ENCODE measurements around the gene TAC4.

Gene TAC4, protein sequence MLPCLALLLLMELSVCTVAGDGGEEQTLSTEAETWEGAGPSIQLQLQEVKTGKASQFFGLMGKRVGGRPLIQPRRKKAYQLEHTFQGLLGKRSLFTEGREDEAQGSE

DNA sequence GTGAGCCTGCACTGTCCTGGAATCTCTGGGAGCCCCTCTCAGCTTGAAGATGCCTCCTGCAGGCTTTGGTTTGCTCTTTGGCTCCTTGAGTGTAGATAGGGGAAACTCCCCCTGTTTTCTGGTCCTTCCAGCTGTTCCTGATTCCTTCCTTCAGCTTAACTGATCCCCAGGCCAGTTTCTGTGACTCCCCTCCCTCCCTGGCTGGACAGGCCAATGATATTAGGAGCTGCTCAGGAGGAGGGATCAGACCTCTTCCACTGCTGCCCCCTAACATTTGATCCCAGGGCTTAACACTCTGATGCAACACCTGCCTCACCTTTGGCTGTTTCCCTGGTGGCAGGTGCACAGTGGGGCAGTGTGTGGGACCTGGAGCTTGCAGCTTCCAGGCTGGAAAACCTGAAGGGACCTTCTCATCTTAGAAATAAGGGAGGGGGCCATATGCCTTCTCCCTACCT, at the start of gene TAC4:
Gene TAC4, minus strand, starts transcription at position 51 of the 455 bp plus-strand sequence. CDS start 52 bp downstream, outside the sequence.
- no peak for DNase-seq

DNA sequence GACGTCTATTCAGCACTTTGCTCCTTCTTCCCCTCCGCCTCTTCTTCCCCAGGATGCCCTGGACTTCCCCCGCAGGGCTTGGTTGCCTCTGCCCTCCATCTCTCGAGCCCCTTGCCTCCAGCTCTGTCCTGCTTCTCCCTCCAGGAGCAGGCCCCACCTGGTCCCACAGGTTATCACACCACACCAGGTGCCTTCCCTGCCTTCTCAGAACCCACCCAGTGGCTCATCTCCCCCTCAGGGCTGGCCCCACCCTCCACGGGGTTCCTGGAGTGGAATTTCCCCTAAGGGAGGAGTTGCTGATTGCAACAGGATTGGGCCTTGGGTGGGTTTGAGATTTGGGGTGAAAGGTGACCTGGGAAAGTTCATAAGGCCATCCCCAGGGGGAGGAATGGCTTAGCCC, 49.0 kb upstream of the TAC4 start:
- DNase-seq, result no peak

DNA sequence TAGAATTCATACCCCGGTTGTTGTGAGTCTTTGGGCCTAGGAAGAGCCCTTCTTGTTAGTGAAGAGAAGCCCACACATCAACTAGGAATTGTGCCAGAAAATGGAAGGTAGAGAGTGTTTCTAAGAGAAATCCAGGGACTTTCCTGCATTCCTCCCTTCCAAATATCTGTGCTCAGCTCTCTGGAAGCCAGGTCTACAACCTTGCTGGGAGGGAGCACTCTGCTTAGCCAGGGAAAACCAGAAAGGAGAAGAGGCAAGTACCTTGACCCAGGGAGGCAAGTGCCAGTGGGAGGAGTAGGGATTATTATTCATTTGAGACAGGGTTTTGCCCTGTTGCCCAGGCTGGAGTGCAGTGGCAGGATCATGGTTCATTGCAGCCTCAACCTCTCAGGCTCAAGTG, 48.4 kb upstream of the TAC4 start:
- DNase-seq, result no peak

DNA sequence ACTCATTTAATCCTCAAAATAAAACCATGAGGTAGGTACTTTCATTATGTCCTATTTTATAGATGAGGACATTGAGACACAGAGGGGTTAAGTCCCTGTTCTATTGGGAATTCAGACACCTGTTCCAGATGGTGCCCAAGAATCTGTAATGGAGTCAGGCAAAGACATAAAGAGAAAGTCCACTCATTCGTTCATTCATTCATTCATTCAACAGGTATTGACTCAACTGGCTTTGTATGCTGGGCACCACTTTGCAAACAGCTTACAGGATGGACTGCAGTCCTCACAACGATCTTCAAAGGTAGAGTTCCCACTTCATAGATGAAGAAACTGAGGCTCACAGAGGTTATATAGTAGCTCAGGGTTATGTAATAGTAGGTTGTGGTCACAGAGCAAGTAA, 47.9 kb upstream of the TAC4 start:
- no peak for DNase-seq

DNA sequence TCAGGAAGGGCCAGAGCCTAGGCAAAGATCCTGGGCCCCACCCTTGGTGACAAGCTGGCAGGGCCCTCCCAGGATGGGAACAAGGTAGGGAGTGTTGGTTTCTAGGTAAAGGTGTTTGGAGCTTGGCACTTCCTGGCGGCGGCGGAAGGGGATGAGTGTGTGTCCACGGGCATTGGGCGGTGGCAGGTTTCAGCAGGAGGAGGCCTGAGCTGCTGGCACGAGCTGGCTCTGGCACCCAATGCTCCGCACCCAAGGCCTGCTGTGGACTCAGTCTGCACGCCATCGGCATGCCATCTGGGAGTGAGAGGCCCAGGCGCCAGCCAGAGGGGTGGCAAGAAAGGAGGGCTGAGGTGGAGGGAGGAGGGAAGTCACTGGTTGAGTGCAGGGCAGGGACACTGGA, 46.9 kb upstream of the TAC4 start:
- no peak for DNase-seq

DNA sequence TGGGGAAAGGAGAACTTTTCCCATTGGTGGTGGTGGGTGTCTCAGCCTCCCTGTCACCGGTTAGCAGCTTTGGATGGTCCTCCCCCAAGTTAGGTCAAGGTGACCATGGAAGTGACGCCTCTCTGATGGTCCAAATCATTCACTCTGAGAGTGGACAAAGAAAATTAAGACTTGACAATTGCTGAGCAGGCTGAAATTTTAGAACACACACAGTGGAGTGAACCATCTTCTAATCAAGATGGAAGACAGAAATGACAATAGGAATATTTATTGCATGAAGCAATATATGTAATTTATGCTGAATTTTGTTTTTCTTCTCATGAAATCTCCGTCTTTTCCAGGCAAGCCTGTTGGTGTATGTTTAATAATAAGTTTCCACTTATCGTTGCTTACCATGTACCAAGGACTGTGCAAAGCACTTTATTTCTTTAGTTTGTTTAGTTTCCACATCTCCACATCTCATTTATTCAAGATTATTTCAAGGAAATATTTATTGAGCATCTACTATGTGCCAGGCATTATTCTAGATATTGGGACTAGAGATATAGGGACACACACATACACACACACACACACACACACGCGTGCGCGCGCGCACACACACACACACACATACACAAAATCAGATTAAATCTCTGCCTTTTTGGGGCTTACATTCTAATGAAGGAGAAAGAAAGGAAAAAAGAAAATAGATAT, 44.0 kb upstream of the TAC4 start:
- DNase-seq, result no peak

DNA sequence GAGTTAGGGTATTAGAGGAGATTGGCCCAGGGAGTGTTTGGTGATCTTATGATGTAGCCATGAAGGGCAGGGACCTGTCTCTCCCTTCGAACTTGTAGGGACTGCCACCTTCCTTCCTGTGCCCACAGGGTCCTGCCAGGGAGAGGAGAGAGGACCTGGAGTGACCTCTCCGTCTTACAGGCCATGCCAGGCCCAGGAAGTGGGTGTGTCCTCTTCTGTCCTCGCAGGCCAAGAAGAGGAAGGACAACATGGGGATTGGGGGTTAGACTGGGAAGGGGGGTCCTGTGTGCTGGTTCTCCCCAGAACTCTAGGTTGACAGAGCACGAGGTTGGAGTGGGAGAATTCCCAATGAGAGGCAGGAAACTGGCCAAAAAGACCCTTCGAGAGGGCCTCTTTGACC, 43.4 kb upstream of the TAC4 start:
- no peak for DNase-seq

DNA sequence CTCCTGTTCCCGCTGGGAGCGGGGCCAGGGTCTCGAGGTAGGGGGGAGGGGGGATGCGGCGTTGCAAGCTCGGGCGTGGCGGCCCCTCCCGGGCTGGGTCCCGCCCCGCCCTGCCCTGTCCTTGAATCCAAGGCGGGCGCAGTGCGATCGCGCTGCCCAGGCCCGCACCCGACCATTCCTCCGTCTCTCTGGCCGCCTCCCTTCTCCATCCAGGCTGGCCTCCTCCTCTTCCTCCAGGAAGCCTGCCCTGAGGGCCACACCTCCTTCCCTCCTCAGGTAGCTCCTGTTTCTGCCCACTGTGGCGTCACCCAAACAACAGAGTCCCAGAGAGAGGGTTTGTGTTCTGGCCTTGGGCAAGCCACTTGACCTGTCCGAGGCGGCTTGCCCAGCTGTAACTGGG, 43.0 kb upstream of the TAC4 start:
- DNase-seq, result no peak

DNA sequence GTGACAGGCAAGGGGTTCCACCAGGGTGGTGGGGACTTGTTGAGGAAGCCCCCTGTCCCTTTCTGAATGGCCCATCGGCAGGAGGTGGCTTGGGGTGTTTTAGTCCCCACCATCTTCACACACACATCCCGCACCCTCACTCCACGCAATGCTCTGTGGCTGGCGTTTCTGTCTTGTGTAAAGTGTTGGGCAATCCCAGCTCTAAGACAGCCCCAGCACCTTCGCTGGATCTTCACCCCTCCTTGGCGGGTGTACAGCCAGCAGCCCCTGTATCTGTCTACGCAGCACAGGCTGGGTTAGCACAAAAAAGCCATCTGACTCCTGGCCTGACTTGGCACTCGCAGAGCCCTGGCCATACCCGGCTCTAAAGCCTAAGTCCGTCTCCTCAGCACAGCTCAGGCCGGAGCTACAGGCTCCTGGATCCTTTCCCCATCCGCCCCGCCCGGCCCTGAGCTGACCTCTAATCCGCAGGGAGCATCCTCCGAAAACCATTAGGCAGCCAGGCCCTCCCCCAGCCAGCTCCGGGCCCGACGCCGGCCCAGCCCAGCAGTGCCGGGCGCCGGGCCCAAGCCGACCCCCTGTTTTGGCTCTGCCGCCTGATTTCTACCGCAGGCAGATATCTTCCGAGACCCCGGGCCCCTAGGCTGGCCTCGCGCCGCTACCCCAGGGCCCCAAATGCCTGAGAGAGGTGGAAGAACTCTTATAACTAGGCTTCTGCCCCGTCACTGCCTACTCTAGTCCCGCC, 42.4 kb upstream of the TAC4 start:
- DNase-seq, result no peak

DNA sequence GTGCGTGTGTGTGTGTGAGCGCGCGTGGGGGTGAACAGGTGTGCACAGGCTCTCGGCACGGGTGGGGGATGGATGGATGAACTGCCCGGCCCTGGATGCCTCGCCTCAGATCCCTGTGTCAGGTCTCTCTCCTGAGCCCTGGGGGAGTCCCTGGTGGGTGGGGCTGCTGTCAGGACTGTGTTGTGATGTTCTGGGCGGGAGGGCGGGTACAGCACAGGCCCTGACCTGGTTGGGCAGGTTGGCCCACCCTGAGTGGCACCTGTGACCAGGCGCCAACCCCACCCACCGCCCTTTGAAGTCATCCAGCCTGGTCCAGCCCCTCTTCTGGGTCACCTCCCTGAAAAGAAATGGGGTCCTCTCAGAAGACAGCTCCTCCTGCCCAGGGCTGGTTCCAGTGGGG, 41.6 kb upstream of the TAC4 start:
- no peak for DNase-seq

DNA sequence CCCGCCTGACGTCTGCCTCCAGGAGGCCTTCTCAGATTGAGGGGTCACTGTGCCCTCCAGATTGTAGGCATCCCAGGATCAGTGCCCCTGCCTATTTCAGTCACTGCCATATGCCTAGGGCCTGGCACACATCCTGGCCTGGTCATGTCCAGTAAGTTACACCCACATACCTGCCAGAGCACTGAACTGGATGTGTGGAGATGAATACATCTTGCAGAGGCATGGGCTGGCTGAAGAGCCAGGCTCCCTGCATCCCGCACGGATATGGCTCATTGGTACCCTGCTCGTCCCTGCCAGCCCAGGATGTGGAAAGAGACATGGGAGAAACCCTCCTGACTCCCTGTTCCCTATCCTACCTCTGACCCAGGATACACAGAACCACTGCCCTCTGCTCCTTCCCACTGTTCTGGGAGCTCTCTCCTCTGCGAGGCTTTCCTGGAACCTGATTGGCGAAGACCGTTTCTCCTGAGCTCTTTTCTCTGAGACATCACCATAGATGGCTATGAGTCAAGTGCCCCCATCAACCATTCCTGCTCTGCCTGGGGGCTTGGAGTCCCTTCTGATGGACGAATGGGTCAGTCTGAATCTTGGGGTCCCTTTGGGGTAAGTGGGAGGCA, 40.0 kb upstream of the TAC4 start:
- no peak for DNase-seq

DNA sequence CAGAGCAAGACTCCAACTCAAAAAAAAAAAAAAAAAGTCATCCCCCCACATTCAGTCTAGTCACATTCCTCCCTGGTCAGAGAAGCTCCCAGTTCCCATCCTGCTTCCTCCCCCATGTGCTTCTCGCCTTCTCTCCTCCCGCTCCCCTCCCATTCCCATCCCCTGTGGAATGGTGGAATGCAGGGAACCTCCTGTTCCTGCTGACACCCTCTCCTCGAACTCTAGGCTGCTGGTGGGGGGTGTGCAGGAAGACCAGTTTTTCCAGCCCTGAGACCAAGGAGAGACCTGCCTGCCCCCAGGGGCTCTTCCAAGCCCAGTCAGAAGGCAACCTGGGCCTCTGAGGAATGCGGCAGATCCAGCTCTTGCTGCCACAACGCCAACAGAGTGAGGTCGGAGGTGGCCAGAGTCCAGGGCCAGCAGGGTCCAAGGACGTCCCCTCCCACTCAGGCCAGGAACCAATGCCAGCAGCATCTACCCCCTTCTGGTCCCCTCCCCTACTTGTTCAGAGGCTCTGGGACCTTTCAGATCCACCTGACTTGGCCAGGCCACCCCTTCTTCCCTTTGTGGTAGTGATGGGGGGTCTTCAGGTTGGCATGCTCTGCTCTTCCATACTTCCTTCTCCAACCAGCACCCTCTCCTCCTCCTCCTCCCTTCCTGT, 39.3 kb upstream of the TAC4 start:
- DNase-seq, result no peak

DNA sequence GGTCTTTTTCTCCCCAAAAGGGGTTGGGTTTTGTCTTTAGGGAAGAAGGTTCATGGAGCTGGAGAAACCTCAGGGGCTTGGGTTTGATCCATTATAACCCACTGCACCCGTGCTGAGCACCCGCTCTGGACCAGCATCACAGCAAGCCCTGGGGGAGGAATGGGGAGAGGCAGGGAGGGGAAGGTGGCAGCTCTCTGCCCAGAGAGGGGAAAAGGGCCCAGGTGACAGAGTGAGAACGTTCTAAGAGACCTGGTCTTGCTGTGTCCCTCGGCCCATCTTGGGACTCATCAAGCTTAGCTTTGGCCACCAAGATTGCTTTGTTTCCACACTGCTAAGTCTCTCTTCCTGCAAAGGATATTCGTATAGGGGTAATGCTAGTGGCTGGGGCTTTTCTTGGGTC, 38.2 kb upstream of the TAC4 start:
- DNase-seq, result no peak

DNA sequence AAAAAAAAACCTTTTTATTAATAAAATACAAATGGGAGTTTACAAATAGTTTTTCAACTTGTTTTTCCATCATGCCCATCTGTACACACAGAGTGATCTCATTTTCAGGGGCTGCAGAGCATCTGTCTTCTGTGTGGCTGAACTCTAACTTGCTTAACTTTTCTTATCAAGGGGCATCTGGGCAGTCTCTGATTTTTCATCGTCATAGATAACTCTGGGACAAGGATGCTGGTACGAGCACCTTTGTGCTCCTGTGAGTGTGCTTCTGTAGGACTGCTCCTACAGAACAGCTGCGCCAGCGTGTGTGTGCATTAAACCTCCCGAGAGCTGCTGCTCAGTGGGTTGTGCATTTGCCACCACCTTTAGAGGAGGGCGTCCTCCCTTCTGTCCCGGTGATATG, 34.6 kb upstream of the TAC4 start:
- peak; percentile 22 for DNase-seq

DNA sequence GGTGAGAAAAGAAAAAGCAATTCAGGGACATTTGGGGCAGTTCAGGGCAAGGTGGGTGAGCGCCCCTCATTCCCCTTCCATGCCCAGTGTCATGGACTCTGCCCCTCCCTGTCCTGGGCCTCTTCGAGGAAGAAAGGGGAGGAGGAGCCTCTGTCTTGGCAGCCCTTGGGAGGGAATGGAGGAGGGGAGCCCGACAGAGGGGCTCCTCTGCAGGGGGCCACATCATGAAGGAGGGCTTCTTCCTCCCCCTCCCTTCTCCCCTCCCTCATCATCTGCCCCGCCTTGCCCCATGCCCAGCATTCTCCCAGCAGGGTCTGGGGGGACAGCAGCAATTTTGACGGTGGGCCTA, 33.2 kb upstream of the TAC4 start:
- no peak for DNase-seq

DNA sequence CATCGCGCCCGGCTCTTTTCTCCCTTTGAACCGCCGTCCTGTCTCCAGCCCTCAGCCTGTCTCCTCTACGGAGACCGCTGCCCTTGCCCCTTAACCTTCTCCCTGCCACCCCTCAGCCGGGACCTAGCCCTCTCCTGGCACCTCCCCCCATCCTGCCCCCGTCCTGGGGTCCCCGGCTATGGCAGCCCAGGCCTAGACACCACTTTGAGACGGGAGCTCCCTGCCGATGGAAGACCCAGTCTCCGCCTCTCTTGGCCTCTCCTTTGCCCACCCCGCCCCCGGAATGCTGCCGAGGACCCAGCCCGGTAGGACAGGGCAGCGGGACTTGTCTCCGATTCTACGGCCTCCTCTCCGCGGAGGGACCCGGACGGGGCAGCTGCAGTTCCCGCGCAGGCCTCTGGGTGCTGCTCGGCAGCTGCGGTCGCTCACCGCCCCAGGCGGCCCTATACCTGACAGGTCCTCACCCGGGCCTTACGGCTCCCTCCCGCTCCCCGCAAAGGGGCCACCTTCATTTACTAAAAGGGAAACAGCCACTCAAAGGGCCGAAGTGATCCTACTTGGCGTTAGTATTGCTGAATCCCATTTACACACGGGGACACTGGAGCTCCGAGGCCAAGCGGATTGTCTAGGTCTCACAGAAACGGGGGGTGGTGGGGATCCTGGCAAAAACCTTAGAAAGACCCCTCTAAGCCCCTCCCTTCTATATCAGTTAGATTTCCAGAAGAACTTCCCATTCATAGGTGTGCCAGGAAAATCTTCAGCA, 32.6 kb upstream of the TAC4 start:
- peak; percentile 53 for DNase-seq

DNA sequence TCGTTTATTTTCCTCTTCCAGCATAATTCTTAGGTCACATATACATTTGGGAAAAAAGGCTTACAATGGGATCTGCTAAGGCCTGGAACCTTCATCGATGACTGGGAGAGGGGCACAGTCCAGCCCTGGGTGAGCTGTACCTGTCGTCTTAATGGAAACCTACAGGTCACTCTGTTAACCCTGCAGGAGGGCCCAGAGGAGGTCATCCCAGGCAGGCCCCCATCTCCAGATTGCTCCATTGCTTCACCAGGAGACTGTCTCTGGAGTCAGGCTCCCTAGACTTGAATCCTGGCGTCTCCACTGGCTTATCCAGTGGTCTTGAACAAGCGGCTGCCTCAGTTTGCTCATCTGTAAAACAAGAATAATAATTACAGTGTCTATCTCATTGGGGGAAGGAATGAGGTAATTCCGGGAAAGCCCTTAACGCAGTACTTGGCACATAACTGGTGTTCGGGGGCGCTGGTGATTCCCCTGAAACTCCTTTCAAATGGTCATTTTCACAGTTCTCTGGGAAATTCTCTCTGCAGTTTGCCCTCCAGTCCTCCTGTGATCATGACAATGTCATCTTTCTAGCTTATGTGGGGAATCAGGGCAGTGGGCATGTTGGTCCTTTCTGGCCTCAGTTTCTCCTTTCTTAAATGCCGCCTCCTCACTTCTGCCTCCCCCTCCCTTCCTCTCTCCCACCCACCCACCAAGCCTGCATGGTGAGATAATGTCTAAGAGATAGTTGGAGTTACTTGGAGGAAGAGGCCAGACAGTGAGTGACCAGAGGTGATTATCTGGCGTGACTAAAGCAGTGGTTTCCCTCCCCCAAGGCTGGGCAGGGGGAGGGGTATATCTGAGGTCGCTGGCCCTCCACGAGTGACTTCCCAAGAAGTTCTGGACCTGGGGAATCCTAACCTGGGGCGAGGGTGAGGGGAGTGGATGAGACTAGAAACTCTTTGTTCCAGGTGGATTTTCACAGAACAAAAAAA, 31.3 kb upstream of the TAC4 start:
- DNase-seq, result no peak

DNA sequence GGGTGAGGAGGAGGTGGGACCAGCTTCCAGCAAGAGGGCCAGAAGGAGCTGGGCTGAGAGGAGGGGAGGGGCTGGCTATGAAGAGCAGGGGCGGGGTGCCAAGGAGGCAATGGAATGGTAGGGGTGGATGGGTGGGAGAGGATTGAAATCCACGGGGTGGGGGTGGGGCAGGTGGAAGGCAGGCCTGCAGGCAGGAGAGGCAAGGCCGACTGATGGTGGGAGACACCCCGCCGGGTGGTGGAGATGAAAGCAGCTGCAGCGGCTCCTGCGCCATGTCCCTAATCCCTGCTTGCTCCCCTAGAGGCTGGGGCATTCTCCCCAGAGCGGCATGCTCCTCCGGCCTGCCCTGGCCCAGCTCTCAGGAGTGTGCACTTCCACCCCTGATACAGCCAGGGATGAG, 27.8 kb upstream of the TAC4 start:
- DNase-seq, result no peak

DNA sequence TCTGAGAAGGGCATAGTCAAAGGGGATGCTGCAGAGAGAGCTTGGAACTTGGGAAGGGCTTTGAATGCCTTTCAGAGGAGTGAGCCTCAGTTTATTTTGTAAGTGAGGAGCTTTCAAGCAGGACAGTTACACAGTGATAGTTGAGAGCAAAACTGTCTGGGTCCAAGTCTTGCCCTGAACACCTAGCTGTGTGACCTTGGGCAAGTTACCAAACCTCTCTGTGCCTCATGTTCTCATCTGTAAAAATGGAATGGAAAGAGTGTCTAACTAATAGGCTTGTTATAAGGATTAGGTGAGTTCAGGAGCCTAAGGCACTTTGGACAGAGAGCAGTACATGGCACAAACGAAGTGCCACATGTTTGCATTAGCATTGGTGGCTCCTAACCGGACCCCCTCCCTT, 27.0 kb upstream of the TAC4 start:
- no peak for DNase-seq

DNA sequence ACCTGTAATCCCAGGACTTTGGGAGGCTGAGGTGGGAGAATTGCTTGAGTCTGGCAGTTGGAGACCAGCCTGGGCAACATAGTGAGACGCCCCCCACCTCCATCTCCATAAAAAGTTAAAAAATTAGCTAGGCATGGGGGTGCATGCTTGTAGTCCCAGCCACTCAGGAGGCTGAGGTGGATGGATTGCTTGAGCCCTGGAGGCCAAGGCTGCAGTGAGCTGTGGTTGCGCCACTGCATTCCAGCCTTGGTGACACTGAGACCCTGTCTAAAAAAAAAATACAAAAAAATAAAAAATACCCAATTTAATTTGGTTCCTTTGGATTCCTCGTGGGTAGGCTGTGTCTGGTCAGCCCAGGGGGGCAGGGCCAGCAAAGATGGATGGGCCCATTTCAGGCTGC, 26.1 kb upstream of the TAC4 start:
- DNase-seq, result no peak

DNA sequence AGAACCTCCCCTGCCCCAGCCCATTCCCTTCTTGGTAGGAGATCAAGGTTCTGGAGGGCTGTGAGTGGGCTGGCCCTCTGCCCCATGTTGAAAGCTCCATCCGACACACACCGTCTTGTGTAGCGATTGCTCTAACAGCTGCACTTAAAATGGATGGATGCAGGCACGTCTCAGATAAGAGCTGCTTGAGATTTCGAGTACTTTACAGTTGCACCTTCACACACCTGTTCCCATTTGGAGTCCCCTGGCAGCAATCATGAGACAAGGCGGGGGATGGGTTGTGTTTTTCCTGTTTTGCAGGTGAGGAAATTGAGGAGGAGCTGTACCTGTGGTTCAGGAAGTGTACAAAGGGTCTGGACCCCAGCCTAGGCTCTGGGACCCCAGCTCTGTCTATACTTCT, 25.6 kb upstream of the TAC4 start:
- DNase-seq, result no peak
